Measurements from ENCODE around the gene BBS7. TPM values are rescaled to one million over a fixed set of nuclear protein-coding genes. Genes with fewer than 3 reads are reported as not detected.

The BBS7 gene
- total RNA-seq, 2 donors from 2014 or later, result 4.9 to 5.5 TPM

GRCh38 chr4:121846662-121847061 lies 23.6 kb downstream of the BBS7 start:
- Histone ChIP-seq H3K27ac (no peak overlapping the region), H3K27me3 (no peaks in the 10 kb centered on the region), H3K9me3 (no peaks in the 10 kb centered on the region), H3K36me3 (peaks cover 36% of the 10 kb centered on the region), H3K4me1 (no peaks in the 10 kb centered on the region), H3K4me3 (no peak overlapping the region)
- no peak for TF ChIP-seq CTCF (IDR thresholded peaks at IDR 0.05)
- DNase-seq (ENCODE audit: low spot score), result no peak

- Histone ChIP-seq H3K9me3 (no peaks in the 10 kb centered on the region), H3K27me3 (no peaks in the 10 kb centered on the region), H3K4me3 (no peak overlapping the region), H3K36me3 (peaks cover 33% of the 10 kb centered on the region), H3K27ac (no peak overlapping the region), H3K4me1 (no peaks in the 10 kb centered on the region)
- TF ChIP-seq CTCF (IDR thresholded peaks at IDR 0.05), result no peak
- DNase-seq (ENCODE audit: low spot score), result no peak
These were observed 27.4 kb downstream of the BBS7 start for GRCh38 chr4:121842862-121843261.

GRCh38 chr4:121838136-121838535 lies 32.1 kb downstream of the BBS7 start:
- no peaks in the 10 kb centered on the region for H3K27me3 ChIP-seq
- no peaks in the 10 kb centered on the region for H3K4me1 ChIP-seq
- H3K9me3 ChIP-seq, result no peaks in the 10 kb centered on the region
- peaks cover 17% of the 10 kb centered on the region for H3K36me3 ChIP-seq
- TF ChIP-seq CTCF (IDR thresholded peaks at IDR 0.05), result no peak
- H3K27ac ChIP-seq, result no peak overlapping the region
- no peak for DNase-seq (ENCODE audit: low spot score)
- H3K4me3 ChIP-seq, result no peak overlapping the region

GRCh38 chr4:121829511-121829910 lies 40.8 kb downstream of the BBS7 start:
- H3K4me3 ChIP-seq, result no peak overlapping the region
- H3K27me3 ChIP-seq, result no peaks in the 10 kb centered on the region
- no peak for DNase-seq (ENCODE audit: low spot score)
- peaks cover 15% of the 10 kb centered on the region for H3K36me3 ChIP-seq
- H3K9me3 ChIP-seq, result no peaks in the 10 kb centered on the region
- no peak overlapping the region for H3K27ac ChIP-seq
- no peak for TF ChIP-seq CTCF (IDR thresholded peaks at IDR 0.05)
- H3K4me1 ChIP-seq, result peaks cover 0 to 2% of the 10 kb centered on the region in 2 donors

- Histone ChIP-seq H3K27me3 (no peaks in the 10 kb centered on the region), H3K27ac (no peak overlapping the region), H3K4me3 (no peak overlapping the region), H3K4me1 (peaks cover 0 to 12% of the 10 kb centered on the region in 2 donors), H3K36me3 (peaks cover 11% of the 10 kb centered on the region), H3K9me3 (no peaks in the 10 kb centered on the region)
- no peak for TF ChIP-seq CTCF (IDR thresholded peaks at IDR 0.05)
- DNase-seq (ENCODE audit: low spot score), result no peak
These were observed 42.4 kb downstream of the BBS7 start for GRCh38 chr4:121827853-121828252.

GRCh38 chr4:121824950-121825349 lies 45.3 kb downstream of the BBS7 start:
- Histone ChIP-seq H3K4me1 (peaks cover 0 to 18% of the 10 kb centered on the region in 2 donors), H3K9me3 (no peaks in the 10 kb centered on the region), H3K27me3 (no peaks in the 10 kb centered on the region), H3K4me3 (no peak overlapping the region), H3K27ac (no peak overlapping the region), H3K36me3 (peaks cover 6% of the 10 kb centered on the region)
- DNase-seq (ENCODE audit: low spot score), result no peak
- TF ChIP-seq CTCF (IDR thresholded peaks at IDR 0.05), result no peak

Measured in right atrium auricular region (tissue), 2 donors.